ENCODE measurements around the gene THRAP3. TPM values are rescaled to one million over a fixed set of nuclear protein-coding genes. Genes with fewer than 3 reads are reported as not detected.
A peak's percentile ranks its signal among the peaks of the same experiment; 100 is the strongest.

Gene THRAP3
- total RNA-seq, 1 experiment from 2014 or later = 97.5 TPM

DNA sequence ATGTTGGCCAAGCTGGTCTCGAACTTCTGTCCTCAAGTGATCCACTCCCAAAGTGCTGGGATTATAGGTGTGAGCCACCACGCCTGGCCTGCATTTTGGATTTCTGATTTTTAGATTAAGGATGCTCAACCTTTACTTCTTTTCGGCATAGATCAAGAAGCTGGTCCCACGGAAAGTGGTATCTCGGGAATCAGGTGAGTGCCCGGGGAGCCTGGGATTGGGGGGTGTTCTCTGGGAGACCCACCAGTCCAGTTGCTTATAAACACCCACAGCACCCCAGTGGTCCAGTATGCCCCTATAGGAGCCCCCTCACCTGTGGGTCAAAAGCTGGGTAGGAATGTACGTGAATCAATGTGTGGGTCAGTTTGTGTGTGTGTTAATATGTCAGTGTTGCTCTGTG lies 85.2 kb downstream of the THRAP3 start:
- no peak overlapping the region for H3K27ac Mint-ChIP-seq (ENCODE audit: unreplicated experiment)
- no peak overlapping the region for H3K4me3 Mint-ChIP-seq (ENCODE audit: low read depth, unreplicated experiment)
- TF ChIP-seq, protein P1, sequence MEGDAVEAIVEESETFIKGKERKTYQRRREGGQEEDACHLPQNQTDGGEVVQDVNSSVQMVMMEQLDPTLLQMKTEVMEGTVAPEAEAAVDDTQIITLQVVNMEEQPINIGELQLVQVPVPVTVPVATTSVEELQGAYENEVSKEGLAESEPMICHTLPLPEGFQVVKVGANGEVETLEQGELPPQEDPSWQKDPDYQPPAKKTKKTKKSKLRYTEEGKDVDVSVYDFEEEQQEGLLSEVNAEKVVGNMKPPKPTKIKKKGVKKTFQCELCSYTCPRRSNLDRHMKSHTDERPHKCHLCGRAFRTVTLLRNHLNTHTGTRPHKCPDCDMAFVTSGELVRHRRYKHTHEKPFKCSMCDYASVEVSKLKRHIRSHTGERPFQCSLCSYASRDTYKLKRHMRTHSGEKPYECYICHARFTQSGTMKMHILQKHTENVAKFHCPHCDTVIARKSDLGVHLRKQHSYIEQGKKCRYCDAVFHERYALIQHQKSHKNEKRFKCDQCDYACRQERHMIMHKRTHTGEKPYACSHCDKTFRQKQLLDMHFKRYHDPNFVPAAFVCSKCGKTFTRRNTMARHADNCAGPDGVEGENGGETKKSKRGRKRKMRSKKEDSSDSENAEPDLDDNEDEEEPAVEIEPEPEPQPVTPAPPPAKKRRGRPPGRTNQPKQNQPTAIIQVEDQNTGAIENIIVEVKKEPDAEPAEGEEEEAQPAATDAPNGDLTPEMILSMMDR (IDR thresholded peaks at IDR 0.05; ENCODE audit: unreplicated experiment) = no peak
- H3K36me3 Mint-ChIP-seq (ENCODE audit: insufficient read depth, unreplicated experiment) = peaks cover 44% of the 10 kb centered on the region
- intact Hi-C loops (cut with micrococcal nuclease; ENCODE audit: unreplicated experiment) = no loop called here
- no peaks in the 10 kb centered on the region for H3K9me3 Mint-ChIP-seq (ENCODE audit: low read depth, unreplicated experiment)
- no peaks in the 10 kb centered on the region for H3K27me3 Mint-ChIP-seq (ENCODE audit: unreplicated experiment)
- no peaks in the 10 kb centered on the region for H3K4me1 Mint-ChIP-seq (ENCODE audit: low read depth, unreplicated experiment)
- DNase-seq = no peak
- BruUV-seq (replicated peaks) = no TSS peak
- CTCF ChIA-PET = no interaction called here

DNA sequence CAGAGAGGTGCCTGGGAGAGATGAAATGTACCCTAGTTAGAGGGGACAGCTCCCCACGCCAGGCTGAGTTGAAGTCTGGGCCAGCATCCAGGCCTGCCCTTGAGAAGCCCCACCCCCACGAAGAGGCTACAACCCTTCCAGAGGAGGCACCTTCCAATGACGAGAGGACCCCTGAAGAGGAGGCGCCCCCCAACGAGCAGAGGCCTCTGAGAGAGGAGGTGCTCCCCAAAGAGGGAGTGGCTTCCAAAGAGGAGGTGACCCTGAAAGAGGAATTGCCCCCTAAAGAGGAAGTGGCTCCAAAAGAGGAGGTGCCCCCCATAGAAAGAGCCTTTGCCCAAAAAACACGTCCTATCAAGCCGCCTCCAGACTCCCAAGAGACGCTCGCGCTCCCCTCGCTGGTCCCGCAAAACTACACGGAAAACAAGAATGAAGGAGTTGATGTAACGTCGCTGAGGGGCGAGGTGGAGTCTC lies 96.1 kb downstream of the THRAP3 start:
- no TSS peak for BruUV-seq (replicated peaks)
- intact Hi-C loops (cut with micrococcal nuclease; ENCODE audit: unreplicated experiment) = no loop called here
- DNase-seq = no peak
- Mint-ChIP-seq H3K4me1 (ENCODE audit: low read depth, unreplicated experiment) (no peaks in the 10 kb centered on the region), H3K9me3 (ENCODE audit: low read depth, unreplicated experiment) (no peaks in the 10 kb centered on the region), H3K27me3 (ENCODE audit: unreplicated experiment) (no peaks in the 10 kb centered on the region), H3K36me3 (ENCODE audit: insufficient read depth, unreplicated experiment) (peaks cover 35% of the 10 kb centered on the region), H3K27ac (ENCODE audit: unreplicated experiment) (no peak overlapping the region), H3K4me3 (ENCODE audit: low read depth, unreplicated experiment) (no peak overlapping the region)
- TF ChIP-seq, protein P1 (IDR thresholded peaks at IDR 0.05; ENCODE audit: unreplicated experiment) = no peak
- CTCF ChIA-PET = no interaction called here

DNA sequence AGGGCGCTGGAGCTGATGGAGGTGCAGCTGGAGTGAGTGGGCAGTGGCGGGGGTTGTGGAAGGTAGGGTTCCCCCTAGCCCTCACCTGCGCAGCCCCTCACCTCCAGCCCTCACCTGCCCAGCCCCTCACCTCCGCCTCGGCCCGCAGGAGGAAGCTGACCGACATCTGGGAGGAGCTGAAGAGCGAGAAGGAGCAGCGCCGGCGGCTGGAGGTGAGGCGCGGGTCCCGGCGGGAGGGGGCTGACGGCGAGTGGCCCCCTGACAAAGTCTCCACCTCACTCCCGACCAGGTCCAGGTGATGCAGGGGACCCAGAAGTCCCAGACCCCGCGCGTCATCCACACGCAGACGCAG lies 96.5 kb downstream of the THRAP3 start:
- CTCF ChIA-PET = no interaction called here
- peaks cover 39% of the 10 kb centered on the region for H3K36me3 Mint-ChIP-seq (ENCODE audit: insufficient read depth, unreplicated experiment)
- H3K27ac Mint-ChIP-seq (ENCODE audit: unreplicated experiment) = no peak overlapping the region
- TF ChIP-seq, protein P1 (IDR thresholded peaks at IDR 0.05; ENCODE audit: unreplicated experiment) = no peak
- no peak overlapping the region for H3K4me3 Mint-ChIP-seq (ENCODE audit: low read depth, unreplicated experiment)
- no peaks in the 10 kb centered on the region for H3K4me1 Mint-ChIP-seq (ENCODE audit: low read depth, unreplicated experiment)
- intact Hi-C loops (cut with micrococcal nuclease; ENCODE audit: unreplicated experiment) = no loop called here
- no peaks in the 10 kb centered on the region for H3K9me3 Mint-ChIP-seq (ENCODE audit: low read depth, unreplicated experiment)
- no peak for DNase-seq
- TSS peak; percentile 11 for BruUV-seq (replicated peaks)
- H3K27me3 Mint-ChIP-seq (ENCODE audit: unreplicated experiment) = no peaks in the 10 kb centered on the region

DNA sequence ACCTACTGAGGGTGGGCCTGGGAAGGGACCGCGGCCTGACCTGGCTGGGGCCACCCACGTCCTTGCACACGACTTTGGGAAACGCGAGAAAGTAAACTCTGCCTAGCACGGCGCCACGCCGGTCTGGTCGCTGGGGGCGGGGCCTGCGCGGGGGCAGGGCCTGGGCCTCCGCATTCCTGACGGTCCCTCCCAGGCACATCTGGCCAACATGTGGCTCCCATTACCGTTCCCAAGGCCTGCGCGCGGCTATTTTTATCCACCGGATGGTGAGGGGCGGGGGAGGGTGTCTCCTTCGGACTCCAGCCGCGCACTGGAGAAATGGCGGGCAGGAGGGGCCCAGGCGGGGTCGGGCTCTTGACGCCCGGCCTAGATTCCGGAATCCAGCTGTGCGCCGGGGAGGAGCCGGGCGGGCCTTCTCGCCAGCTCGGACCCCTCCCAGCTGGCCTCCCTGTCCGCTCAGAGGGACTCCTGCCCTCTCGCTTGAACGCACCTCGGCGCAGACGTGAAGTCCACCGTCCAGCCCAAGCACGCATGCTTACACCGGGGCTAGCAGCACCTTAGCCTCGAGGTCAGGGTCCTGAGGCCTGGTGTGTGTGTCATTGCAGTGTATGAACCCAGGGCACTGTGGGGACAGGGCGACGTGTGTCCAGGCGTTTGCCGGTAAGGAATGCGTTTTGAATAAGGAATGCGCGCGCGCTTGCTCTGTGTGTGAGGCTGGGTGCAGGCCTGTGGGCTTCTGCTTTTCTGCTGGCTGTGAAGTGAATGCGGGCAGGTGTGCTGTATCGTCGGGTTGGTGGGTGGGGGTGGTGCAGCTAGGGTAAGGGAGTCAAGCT lies 97.1 kb downstream of the THRAP3 start:
- intact Hi-C loops (cut with micrococcal nuclease; ENCODE audit: unreplicated experiment) = no loop called here
- Mint-ChIP-seq H3K36me3 (ENCODE audit: insufficient read depth, unreplicated experiment) (peaks cover 45% of the 10 kb centered on the region), H3K27ac (ENCODE audit: unreplicated experiment) (peak overlapping the region; percentile 42), H3K9me3 (ENCODE audit: low read depth, unreplicated experiment) (no peaks in the 10 kb centered on the region), H3K4me3 (ENCODE audit: low read depth, unreplicated experiment) (peak overlapping the region; percentile 21), H3K4me1 (ENCODE audit: low read depth, unreplicated experiment) (peaks cover 5% of the 10 kb centered on the region), H3K27me3 (ENCODE audit: unreplicated experiment) (no peaks in the 10 kb centered on the region)
- DNase-seq = no peak
- BruUV-seq (replicated peaks) = no TSS peak
- TF ChIP-seq, protein P1 (IDR thresholded peaks at IDR 0.05; ENCODE audit: unreplicated experiment) = no peak
- CTCF ChIA-PET = no interaction called here

Measured in Calu3 (cell line).